HG03354 (cell line): Measurements from ENCODE around the gene SPEF2.

Source experiments
- ATAC-seq: cut with Tn5 transposase; IDR thresholded peaks from one replicate; pipeline ENCODE4 v1.9.1; 2021; ENCODE audit warnings: mild to moderate bottlenecking; ENCODE audit not compliant: unreplicated experiment, poor library complexity, severe bottlenecking

SPEF2 gene

GRCh38 chr5:35617435-35618303, at the start of gene SPEF2:
Gene SPEF2, plus strand, starts transcription at chr5:35617863. Its CDS starts 135 bp downstream, at chr5:35617998.
- ATAC-seq = peak; percentile 94

- ATAC-seq = no peak
Measured at GRCh38 chr5:35575578-35575977, 42.1 kb upstream of the SPEF2 start.

GRCh38 chr5:35587419-35587818, 30.2 kb upstream of the SPEF2 start:
- ATAC-seq = no peak

GRCh38 chr5:35593338-35593737, 24.3 kb upstream of the SPEF2 start:
- ATAC-seq = no peak

- ATAC-seq = peak; percentile 68
Measured at GRCh38 chr5:35598707-35599370, 18.8 kb upstream of the SPEF2 start.

GRCh38 chr5:35600591-35600990, 17.1 kb upstream of the SPEF2 start:
- ATAC-seq = no peak

GRCh38 chr5:35608881-35609779, 8.5 kb upstream of the SPEF2 start:
- ATAC-seq = no peak

- ATAC-seq = no peak
Measured at GRCh38 chr5:35617060-35617434, 616 bp upstream of the SPEF2 start.

GRCh38 chr5:35618304-35618636, 607 bp downstream of the SPEF2 start:
- ATAC-seq = no peak

- ATAC-seq = no peak
Measured at GRCh38 chr5:35618781-35619180, 1.1 kb downstream of the SPEF2 start.

- ATAC-seq = no peak
Measured at GRCh38 chr5:35622974-35623373, 5.3 kb downstream of the SPEF2 start.

- ATAC-seq = no peak
Measured at GRCh38 chr5:35623991-35624390, 6.3 kb downstream of the SPEF2 start.

- no peak for ATAC-seq
Measured at GRCh38 chr5:35626108-35626507, 8.4 kb downstream of the SPEF2 start.

GRCh38 chr5:35626553-35626952, 8.9 kb downstream of the SPEF2 start:
- no peak for ATAC-seq

- no peak for ATAC-seq
Measured at GRCh38 chr5:35634326-35634725, 16.7 kb downstream of the SPEF2 start.

GRCh38 chr5:35640623-35641022, 23.0 kb downstream of the SPEF2 start:
- no peak for ATAC-seq

- ATAC-seq = no peak
Measured at GRCh38 chr5:35644543-35644942, 26.9 kb downstream of the SPEF2 start.

GRCh38 chr5:35647128-35647527, 29.5 kb downstream of the SPEF2 start:
- no peak for ATAC-seq

GRCh38 chr5:35647712-35648111, 30.0 kb downstream of the SPEF2 start:
- no peak for ATAC-seq

- no peak for ATAC-seq
Measured at GRCh38 chr5:35651002-35651756, 33.5 kb downstream of the SPEF2 start.
